Measurements from ENCODE around the gene UQCR10.

Gene UQCR10

GRCh38 chr22:29806196-29806595 is 39.0 kb downstream of the UQCR10 start:
- ATAC-seq, result no peak
- TF ChIP-seq TCF4 (CRISPR knock-in tag; IDR thresholded peaks at IDR 0.05; ENCODE audit: borderline replicate concordance) (no peak), ZFP3 (CRISPR knock-in tag; IDR thresholded peaks at IDR 0.05) (no peak), ARNTL (CRISPR knock-in tag; IDR thresholded peaks at IDR 0.05; ENCODE audit: borderline replicate concordance, low read depth) (no peak), BACH2 (CRISPR knock-in tag; IDR thresholded peaks at IDR 0.05; ENCODE audit: borderline replicate concordance) (no peak), ESRRG (CRISPR knock-in tag; IDR thresholded peaks at IDR 0.05) (no peak), TOX (CRISPR knock-in tag; IDR thresholded peaks at IDR 0.05; ENCODE audit: borderline replicate concordance) (no peak), ZNF70 (CRISPR knock-in tag; IDR thresholded peaks at IDR 0.05) (no peak), CSDC2 (CRISPR knock-in tag; IDR thresholded peaks at IDR 0.05) (no peak), ZNF565 (CRISPR knock-in tag; conservative IDR thresholded peaks at IDR 0.05; ENCODE audit: low read depth) (no peak), CSRNP3 (CRISPR knock-in tag; IDR thresholded peaks at IDR 0.05) (no peak), ZNF8 (CRISPR knock-in tag; IDR thresholded peaks at IDR 0.05) (no peak), SNAI2 (CRISPR knock-in tag; IDR thresholded peaks at IDR 0.05) (no peak), RARB (CRISPR knock-in tag; IDR thresholded peaks at IDR 0.05) (no peak), GLIS3 (CRISPR knock-in tag; IDR thresholded peaks at IDR 0.05) (no peak)
- TF ChIP-seq, protein P1, sequence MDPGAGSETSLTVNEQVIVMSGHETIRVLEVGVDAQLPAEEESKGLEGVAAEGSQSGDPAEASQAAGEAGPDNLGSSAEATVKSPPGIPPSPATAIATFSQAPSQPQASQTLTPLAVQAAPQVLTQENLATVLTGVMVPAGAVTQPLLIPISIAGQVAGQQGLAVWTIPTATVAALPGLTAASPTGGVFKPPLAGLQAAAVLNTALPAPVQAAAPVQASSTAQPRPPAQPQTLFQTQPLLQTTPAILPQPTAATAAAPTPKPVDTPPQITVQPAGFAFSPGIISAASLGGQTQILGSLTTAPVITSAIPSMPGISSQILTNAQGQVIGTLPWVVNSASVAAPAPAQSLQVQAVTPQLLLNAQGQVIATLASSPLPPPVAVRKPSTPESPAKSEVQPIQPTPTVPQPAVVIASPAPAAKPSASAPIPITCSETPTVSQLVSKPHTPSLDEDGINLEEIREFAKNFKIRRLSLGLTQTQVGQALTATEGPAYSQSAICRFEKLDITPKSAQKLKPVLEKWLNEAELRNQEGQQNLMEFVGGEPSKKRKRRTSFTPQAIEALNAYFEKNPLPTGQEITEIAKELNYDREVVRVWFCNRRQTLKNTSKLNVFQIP (CRISPR knock-in tag; IDR thresholded peaks at IDR 0.05; ENCODE audit: borderline replicate concordance, low read depth), result no peak

- ATAC-seq, result no peak
- TF ChIP-seq, protein P1 (CRISPR knock-in tag; IDR thresholded peaks at IDR 0.05; ENCODE audit: borderline replicate concordance, low read depth), result no peak
- no peak for TF ChIP-seq ZNF70 (CRISPR knock-in tag; IDR thresholded peaks at IDR 0.05)
- no peak for TF ChIP-seq TSHZ2 (CRISPR knock-in tag; IDR thresholded peaks at IDR 0.05)
- no peak for TF ChIP-seq CSRNP3 (CRISPR knock-in tag; IDR thresholded peaks at IDR 0.05)
Measured at GRCh38 chr22:29810216-29810615, 43.0 kb downstream of the UQCR10 start.

DNA sequence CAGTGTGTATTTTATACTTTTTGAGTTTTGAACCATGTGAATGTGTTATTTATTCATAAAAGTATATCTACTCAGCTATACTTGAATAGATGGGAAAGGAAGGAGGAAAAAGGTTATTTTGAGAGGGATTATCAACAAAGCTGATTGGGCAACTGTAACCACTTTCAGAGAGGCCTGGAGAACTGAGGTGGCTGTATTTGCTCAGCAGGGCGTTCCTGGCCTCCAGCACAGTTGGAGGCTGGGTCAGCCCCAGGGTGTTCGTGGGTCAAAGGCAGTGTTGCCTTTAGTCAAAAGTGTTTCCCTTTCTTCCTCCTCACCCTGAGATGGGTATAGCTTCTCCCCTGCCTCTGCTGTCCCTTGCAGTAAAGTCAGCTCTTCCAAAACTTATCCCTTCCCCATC is 44.2 kb downstream of the UQCR10 start:
- no peak for ATAC-seq
- TF ChIP-seq, protein P2, sequence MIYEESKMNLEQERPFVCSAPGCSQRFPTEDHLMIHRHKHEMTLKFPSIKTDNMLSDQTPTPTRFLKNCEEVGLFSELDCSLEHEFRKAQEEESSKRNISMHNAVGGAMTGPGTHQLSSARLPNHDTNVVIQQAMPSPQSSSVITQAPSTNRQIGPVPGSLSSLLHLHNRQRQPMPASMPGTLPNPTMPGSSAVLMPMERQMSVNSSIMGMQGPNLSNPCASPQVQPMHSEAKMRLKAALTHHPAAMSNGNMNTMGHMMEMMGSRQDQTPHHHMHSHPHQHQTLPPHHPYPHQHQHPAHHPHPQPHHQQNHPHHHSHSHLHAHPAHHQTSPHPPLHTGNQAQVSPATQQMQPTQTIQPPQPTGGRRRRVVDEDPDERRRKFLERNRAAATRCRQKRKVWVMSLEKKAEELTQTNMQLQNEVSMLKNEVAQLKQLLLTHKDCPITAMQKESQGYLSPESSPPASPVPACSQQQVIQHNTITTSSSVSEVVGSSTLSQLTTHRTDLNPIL (CRISPR knock-in tag; IDR thresholded peaks at IDR 0.05; ENCODE audit: low read depth), result no peak
- TF ChIP-seq TOX (CRISPR knock-in tag; IDR thresholded peaks at IDR 0.05; ENCODE audit: borderline replicate concordance) (no peak), ZFP30 (CRISPR knock-in tag; IDR thresholded peaks at IDR 0.05) (no peak), CSDC2 (CRISPR knock-in tag; IDR thresholded peaks at IDR 0.05) (no peak), ESRRG (CRISPR knock-in tag; IDR thresholded peaks at IDR 0.05) (no peak), OSR1 (CRISPR knock-in tag; IDR thresholded peaks at IDR 0.05) (no peak), TSHZ2 (CRISPR knock-in tag; IDR thresholded peaks at IDR 0.05) (no peak), ZC3H10 (CRISPR knock-in tag; IDR thresholded peaks at IDR 0.05) (no peak), ZNF565 (CRISPR knock-in tag; conservative IDR thresholded peaks at IDR 0.05; ENCODE audit: low read depth) (no peak)

Data from SK-N-SH treated with all-trans-retinoic acid at 6 μM for 48 hours (cell line).